ENCODE data around the gene CYFIP1. TPM values are rescaled to one million over a fixed set of nuclear protein-coding genes. Genes with fewer than 3 reads are reported as not detected.

The CYFIP1 gene
- total RNA-seq, 2 experiments from 2014 or later = 31.1 to 32.8 TPM

GRCh38 chr15:22927761-22928160, 52.4 kb downstream of the CYFIP1 start:
- no peaks in the 10 kb centered on the region for H3K4me1 Mint-ChIP-seq
- no peak for DNase-seq
- CTCF ChIA-PET = no interaction called here
- H3K27ac Mint-ChIP-seq = no peak overlapping the region
- no peaks in the 10 kb centered on the region for H3K36me3 Mint-ChIP-seq (ENCODE audit: low read depth)
- intact Hi-C loops (cut with DNase I, micrococcal nuclease) = loop anchor here in 1 of 2 experiments (10.0 kb wide), 1 partner anchor 137 kb away; no protein-coding TSS in a partner anchor
- H3K4me3 Mint-ChIP-seq = no peak overlapping the region
- no peaks in the 10 kb centered on the region for H3K9me3 Mint-ChIP-seq (ENCODE audit: low read depth)
- no peak for ATAC-seq
- no peaks in the 10 kb centered on the region for H3K27me3 Mint-ChIP-seq
- POLR2A ChIA-PET = no interaction called here

- Mint-ChIP-seq H3K9me3 (ENCODE audit: low read depth) (no peaks in the 10 kb centered on the region), H3K27me3 (no peaks in the 10 kb centered on the region), H3K27ac (no peak overlapping the region), H3K4me3 (no peak overlapping the region), H3K36me3 (ENCODE audit: low read depth) (peaks cover 2% of the 10 kb centered on the region), H3K4me1 (no peaks in the 10 kb centered on the region)
- no peak for DNase-seq
- intact Hi-C loops (cut with DNase I, micrococcal nuclease) = loop anchor here in 1 of 2 experiments (10.0 kb wide), 1 partner anchor 139 kb away; no protein-coding TSS in a partner anchor
- ATAC-seq = no peak
- ChIA-PET POLR2A (no interaction called here), CTCF (no interaction called here)
Observed at GRCh38 chr15:22925875-22926274, 54.3 kb downstream of the CYFIP1 start.

GRCh38 chr15:22922003-22922402, 58.2 kb downstream of the CYFIP1 start:
- H3K4me1 Mint-ChIP-seq = no peaks in the 10 kb centered on the region
- ATAC-seq (no peak), DNase-seq (no peak)
- H3K27ac Mint-ChIP-seq = no peak overlapping the region
- intact Hi-C loops (cut with DNase I, micrococcal nuclease) = loop anchor here in 1 of 2 experiments (10.0 kb wide), 1 partner anchor 143 kb away; no protein-coding TSS in a partner anchor
- H3K4me3 Mint-ChIP-seq = no peak overlapping the region
- H3K36me3 Mint-ChIP-seq (ENCODE audit: low read depth) = peaks cover 2% of the 10 kb centered on the region
- no peaks in the 10 kb centered on the region for H3K9me3 Mint-ChIP-seq (ENCODE audit: low read depth)
- no peaks in the 10 kb centered on the region for H3K27me3 Mint-ChIP-seq
- POLR2A ChIA-PET = no interaction called here
- CTCF ChIA-PET = no interaction called here

- Mint-ChIP-seq H3K4me1 (no peaks in the 10 kb centered on the region), H3K9me3 (ENCODE audit: low read depth) (no peaks in the 10 kb centered on the region)
Observed at GRCh38 chr15:22919171-22919570, 61.0 kb downstream of the CYFIP1 start.

GRCh38 chr15:22918596-22919140, 61.5 kb downstream of the CYFIP1 start:
- no peaks in the 10 kb centered on the region for H3K4me1 Mint-ChIP-seq
- DNase-seq (no peak), ATAC-seq (no peak)
- CTCF ChIA-PET = interaction anchor here (0.6 kb wide), 1 partner anchor 60 kb away, joined by 3 read pairs; no protein-coding TSS in a partner anchor
- no peak overlapping the region for H3K4me3 Mint-ChIP-seq
- H3K36me3 Mint-ChIP-seq (ENCODE audit: low read depth) = peaks cover 3% of the 10 kb centered on the region
- POLR2A ChIA-PET = no interaction called here
- H3K27me3 Mint-ChIP-seq = no peaks in the 10 kb centered on the region
- no peaks in the 10 kb centered on the region for H3K9me3 Mint-ChIP-seq (ENCODE audit: low read depth)
- H3K27ac Mint-ChIP-seq = no peak overlapping the region
- intact Hi-C loops (cut with DNase I, micrococcal nuclease) = no loop called here

More at GRCh38 chr15:22919171-22919570, 61.0 kb downstream of the CYFIP1 start:
- H3K4me3 Mint-ChIP-seq = no peak overlapping the region
- no peak overlapping the region for H3K27ac Mint-ChIP-seq
- H3K27me3 Mint-ChIP-seq = no peaks in the 10 kb centered on the region
- H3K36me3 Mint-ChIP-seq (ENCODE audit: low read depth) = peaks cover 2% of the 10 kb centered on the region
- POLR2A ChIA-PET = no interaction called here
- ATAC-seq (no peak), DNase-seq (no peak)
- CTCF ChIA-PET = interaction anchor here (0.6 kb wide), 1 partner anchor 60 kb away, joined by 3 read pairs; no protein-coding TSS in a partner anchor
- intact Hi-C loops (cut with DNase I, micrococcal nuclease) = no loop called here

GRCh38 chr15:22918056-22918455, 62.1 kb downstream of the CYFIP1 start:
- ChIA-PET POLR2A (no interaction called here), CTCF (no interaction called here)
- intact Hi-C loops (cut with DNase I, micrococcal nuclease) = no loop called here
- no peaks in the 10 kb centered on the region for H3K4me1 Mint-ChIP-seq
- H3K36me3 Mint-ChIP-seq (ENCODE audit: low read depth) = peaks cover 4% of the 10 kb centered on the region
- H3K27me3 Mint-ChIP-seq = no peaks in the 10 kb centered on the region
- no peak overlapping the region for H3K4me3 Mint-ChIP-seq
- DNase-seq = no peak
- no peak overlapping the region for H3K27ac Mint-ChIP-seq
- ATAC-seq = no peak
- no peaks in the 10 kb centered on the region for H3K9me3 Mint-ChIP-seq (ENCODE audit: low read depth)

- ChIA-PET POLR2A (no interaction called here), CTCF (no interaction called here)
- intact Hi-C loops (cut with DNase I, micrococcal nuclease) = no loop called here
- Mint-ChIP-seq H3K36me3 (ENCODE audit: low read depth) (peaks cover 4% of the 10 kb centered on the region), H3K4me1 (no peaks in the 10 kb centered on the region), H3K27me3 (no peaks in the 10 kb centered on the region), H3K9me3 (ENCODE audit: low read depth) (no peaks in the 10 kb centered on the region), H3K4me3 (no peak overlapping the region), H3K27ac (no peak overlapping the region)
- DNase-seq (no peak), ATAC-seq (no peak)
Observed at GRCh38 chr15:22917556-22917955, 62.6 kb downstream of the CYFIP1 start.

- Mint-ChIP-seq H3K27ac (no peak overlapping the region), H3K4me3 (no peak overlapping the region), H3K9me3 (ENCODE audit: low read depth) (no peaks in the 10 kb centered on the region), H3K36me3 (ENCODE audit: low read depth) (peaks cover 4% of the 10 kb centered on the region), H3K4me1 (no peaks in the 10 kb centered on the region), H3K27me3 (no peaks in the 10 kb centered on the region)
- no peak for DNase-seq
- intact Hi-C loops (cut with DNase I, micrococcal nuclease) = no loop called here
- no peak for ATAC-seq
- ChIA-PET CTCF (no interaction called here), POLR2A (no interaction called here)
Observed at GRCh38 chr15:22916606-22917350, 63.4 kb downstream of the CYFIP1 start.

GRCh38 chr15:22915866-22916515, 64.2 kb downstream of the CYFIP1 start:
- Mint-ChIP-seq H3K4me1 (no peaks in the 10 kb centered on the region), H3K27me3 (no peaks in the 10 kb centered on the region), H3K9me3 (ENCODE audit: low read depth) (no peaks in the 10 kb centered on the region), H3K36me3 (ENCODE audit: low read depth) (peaks cover 2% of the 10 kb centered on the region), H3K4me3 (no peak overlapping the region), H3K27ac (no peak overlapping the region)
- POLR2A ChIA-PET = no interaction called here
- CTCF ChIA-PET = no interaction called here
- no peak for DNase-seq
- no peak for ATAC-seq
- intact Hi-C loops (cut with DNase I, micrococcal nuclease) = no loop called here

GRCh38 chr15:22913646-22914380, 66.4 kb downstream of the CYFIP1 start:
- Mint-ChIP-seq H3K36me3 (ENCODE audit: low read depth) (peaks cover 3% of the 10 kb centered on the region), H3K27ac (no peak overlapping the region), H3K27me3 (no peaks in the 10 kb centered on the region), H3K4me1 (no peaks in the 10 kb centered on the region), H3K4me3 (no peak overlapping the region), H3K9me3 (ENCODE audit: low read depth) (no peaks in the 10 kb centered on the region)
- intact Hi-C loops (cut with DNase I, micrococcal nuclease) = no loop called here
- POLR2A ChIA-PET = interaction anchor here (0.6 kb wide), 1 partner anchor 69 kb away, joined by 4 read pairs; no protein-coding TSS in a partner anchor
- ATAC-seq (no peak), DNase-seq (no peak)
- CTCF ChIA-PET = no interaction called here

- ATAC-seq = no peak
- Mint-ChIP-seq H3K4me3 (no peak overlapping the region), H3K27ac (no peak overlapping the region), H3K36me3 (ENCODE audit: low read depth) (peaks cover 8% of the 10 kb centered on the region), H3K27me3 (no peaks in the 10 kb centered on the region), H3K4me1 (no peaks in the 10 kb centered on the region), H3K9me3 (ENCODE audit: low read depth) (no peaks in the 10 kb centered on the region)
- no peak for DNase-seq
- intact Hi-C loops (cut with DNase I, micrococcal nuclease) = no loop called here
- ChIA-PET POLR2A (no interaction called here), CTCF (no interaction called here)
Observed at GRCh38 chr15:22912256-22912655, 67.9 kb downstream of the CYFIP1 start.

Data from activated CD4-positive, alpha-beta T cell treated with anti-CD3 and anti-CD28 coated beads for 36 hours (primary cell).